Mucosa of stomach (tissue), 1 donor: ENCODE measurements around the gene NF2.

Experiments
- H3K27me3 ChIP-seq: one replicate; pipeline ENCODE4 v1.7.0; 2013; ENCODE audit warnings: mild to moderate bottlenecking, low read length; ENCODE audit not compliant: control insufficient read depth, insufficient read depth
- H3K36me3 ChIP-seq: one replicate; pipeline ENCODE4 v1.7.0; 2013; ENCODE audit warnings: low read length; ENCODE audit not compliant: control insufficient read depth, insufficient read depth
- H3K4me1 ChIP-seq: one replicate; pipeline ENCODE4 v1.7.0; 2013; ENCODE audit warnings: mild to moderate bottlenecking, low read length; ENCODE audit not compliant: control insufficient read depth, insufficient read depth
- H3K4me3 ChIP-seq: one replicate; pipeline ENCODE4 v1.7.0; 2013; ENCODE audit warnings: low read length
- H3K9ac ChIP-seq: one replicate; pipeline ENCODE4 v1.7.0; 2013; ENCODE audit warnings: mild to moderate bottlenecking, low read length, moderate library complexity
- H3K9me3 ChIP-seq: one replicate; pipeline ENCODE4 v1.7.0; 2013; ENCODE audit warnings: mild to moderate bottlenecking, low read length, moderate library complexity; ENCODE audit not compliant: control insufficient read depth
- donor health status: Pancreatic carcinoma.

The NF2 gene

DNA sequence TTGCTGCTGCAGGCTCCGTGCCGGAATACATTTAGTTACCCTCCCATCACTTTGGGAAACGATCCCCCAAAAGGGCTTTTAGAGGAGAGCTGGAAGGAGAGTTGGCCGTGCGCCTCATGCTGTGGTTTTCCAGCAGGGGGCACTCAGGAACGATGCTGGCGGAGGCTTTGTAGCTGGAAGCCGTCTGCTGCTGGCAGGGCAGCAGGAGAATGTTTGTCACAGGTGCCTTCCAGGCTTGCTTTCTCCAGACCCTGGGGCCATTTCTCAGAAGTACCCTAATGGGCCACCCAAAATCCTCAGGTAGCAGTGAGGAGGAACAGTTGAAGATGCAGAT, 86.4 kb downstream of the NF2 start:
- Histone ChIP-seq H3K36me3 (no peaks in the 10 kb centered on the region), H3K4me3 (no peak overlapping the region), H3K9me3 (no peaks in the 10 kb centered on the region), H3K9ac (no peak overlapping the region), H3K4me1 (no peaks in the 10 kb centered on the region), H3K27me3 (no peaks in the 10 kb centered on the region)

- Histone ChIP-seq H3K9me3 (no peaks in the 10 kb centered on the region), H3K36me3 (no peaks in the 10 kb centered on the region)
Measured at GRCh38 chr22:29690476-29690875, 87.0 kb downstream of the NF2 start.

GRCh38 chr22:29691636-29692326, 88.3 kb downstream of the NF2 start:
- H3K4me1 ChIP-seq: no peaks in the 10 kb centered on the region
- no peaks in the 10 kb centered on the region for H3K9me3 ChIP-seq
- no peaks in the 10 kb centered on the region for H3K27me3 ChIP-seq
- H3K9ac ChIP-seq: no peak overlapping the region
- no peak overlapping the region for H3K4me3 ChIP-seq
- H3K36me3 ChIP-seq: no peaks in the 10 kb centered on the region

More at GRCh38 chr22:29690476-29690875, 87.0 kb downstream of the NF2 start:
- H3K27me3 ChIP-seq: no peaks in the 10 kb centered on the region
- no peak overlapping the region for H3K4me3 ChIP-seq
- no peak overlapping the region for H3K9ac ChIP-seq
- H3K4me1 ChIP-seq: no peaks in the 10 kb centered on the region

DNA sequence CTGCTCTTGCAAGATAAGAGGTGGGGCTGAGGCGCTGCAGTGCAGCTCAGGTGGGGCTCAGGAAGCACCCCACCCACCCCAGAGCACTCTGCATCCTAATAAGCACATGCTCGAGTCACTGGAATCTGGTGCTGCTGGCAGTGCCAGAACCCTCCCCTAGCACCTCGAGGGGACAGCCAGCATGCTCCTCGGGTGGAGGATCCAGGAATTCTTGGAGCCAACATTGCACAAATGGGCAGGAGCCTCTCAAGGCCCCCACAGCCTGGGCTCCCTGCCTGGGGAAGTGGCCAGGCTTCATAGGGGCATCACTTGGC, 88.9 kb downstream of the NF2 start:
- H3K4me3 ChIP-seq: no peak overlapping the region
- no peaks in the 10 kb centered on the region for H3K4me1 ChIP-seq
- H3K36me3 ChIP-seq: no peaks in the 10 kb centered on the region
- H3K9ac ChIP-seq: no peak overlapping the region
- H3K27me3 ChIP-seq: no peaks in the 10 kb centered on the region
- H3K9me3 ChIP-seq: no peaks in the 10 kb centered on the region

- no peaks in the 10 kb centered on the region for H3K27me3 ChIP-seq
- H3K36me3 ChIP-seq: no peaks in the 10 kb centered on the region
- H3K9ac ChIP-seq: no peak overlapping the region
- H3K9me3 ChIP-seq: no peaks in the 10 kb centered on the region
- H3K4me1 ChIP-seq: no peaks in the 10 kb centered on the region
- no peak overlapping the region for H3K4me3 ChIP-seq
Measured at GRCh38 chr22:29693161-29693560, 89.7 kb downstream of the NF2 start.

- Histone ChIP-seq H3K36me3 (no peaks in the 10 kb centered on the region), H3K4me1 (no peaks in the 10 kb centered on the region)
Measured at GRCh38 chr22:29693671-29694070, 90.2 kb downstream of the NF2 start.

DNA sequence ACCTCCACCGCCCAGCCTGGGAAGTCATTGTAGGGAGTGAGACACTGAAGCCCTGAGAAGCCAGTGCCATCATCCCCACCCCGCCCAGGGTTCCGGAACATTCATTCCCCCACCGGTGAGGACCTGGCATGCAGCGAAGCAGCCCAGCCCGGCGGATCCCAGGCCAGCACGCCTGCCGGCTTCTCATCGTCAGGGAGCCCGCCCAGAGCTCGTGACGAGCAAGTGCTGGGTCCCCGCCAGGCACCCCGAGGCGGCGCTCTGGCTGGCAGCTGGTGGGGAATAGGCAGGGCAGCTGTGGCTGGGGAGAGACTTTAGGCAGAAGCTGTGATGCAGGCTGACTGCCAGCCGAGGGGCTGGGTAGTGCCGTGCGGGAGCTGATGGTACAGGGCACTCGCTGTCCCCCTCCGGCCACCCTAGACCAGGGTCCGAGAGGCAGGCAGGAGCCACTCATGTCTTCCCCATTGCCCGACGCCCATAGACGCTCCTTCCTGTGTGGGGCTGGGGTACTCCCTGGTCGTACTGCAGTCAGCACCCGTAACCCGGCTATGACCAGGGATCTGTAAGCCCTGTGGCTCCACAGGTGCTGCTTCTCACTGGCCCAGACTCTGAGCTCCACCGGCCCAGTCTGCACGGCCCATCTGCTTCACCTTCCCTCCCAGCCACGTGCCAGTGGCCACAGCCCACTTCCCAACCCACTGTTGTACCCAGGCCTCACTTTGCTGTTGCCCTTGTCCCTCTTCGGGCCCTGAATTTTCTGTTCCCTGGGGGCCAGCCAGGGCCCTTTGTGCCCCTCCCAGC, 91.9 kb downstream of the NF2 start:
- H3K9me3 ChIP-seq: no peaks in the 10 kb centered on the region
- peaks cover 1% of the 10 kb centered on the region for H3K27me3 ChIP-seq
- H3K36me3 ChIP-seq: no peaks in the 10 kb centered on the region
- H3K4me3 ChIP-seq: no peak overlapping the region
- no peaks in the 10 kb centered on the region for H3K4me1 ChIP-seq
- no peak overlapping the region for H3K9ac ChIP-seq

More at GRCh38 chr22:29693671-29694070, 90.2 kb downstream of the NF2 start:
- H3K9ac ChIP-seq: no peak overlapping the region
- H3K4me3 ChIP-seq: no peak overlapping the region
- no peaks in the 10 kb centered on the region for H3K27me3 ChIP-seq
- H3K9me3 ChIP-seq: no peaks in the 10 kb centered on the region

GRCh38 chr22:29697853-29698598, 94.6 kb downstream of the NF2 start:
- H3K4me1 ChIP-seq: peaks cover 23% of the 10 kb centered on the region
- H3K4me3 ChIP-seq: no peak overlapping the region

GRCh38 chr22:29700206-29700899, 96.9 kb downstream of the NF2 start:
- Histone ChIP-seq H3K9ac (no peak overlapping the region), H3K4me1 (peaks cover 37% of the 10 kb centered on the region), H3K4me3 (no peak overlapping the region), H3K9me3 (no peaks in the 10 kb centered on the region), H3K36me3 (no peaks in the 10 kb centered on the region), H3K27me3 (peaks cover 24% of the 10 kb centered on the region)

More at GRCh38 chr22:29697853-29698598, 94.6 kb downstream of the NF2 start:
- Histone ChIP-seq H3K9me3 (no peaks in the 10 kb centered on the region), H3K27me3 (peaks cover 15% of the 10 kb centered on the region), H3K9ac (no peak overlapping the region), H3K36me3 (no peaks in the 10 kb centered on the region)

DNA sequence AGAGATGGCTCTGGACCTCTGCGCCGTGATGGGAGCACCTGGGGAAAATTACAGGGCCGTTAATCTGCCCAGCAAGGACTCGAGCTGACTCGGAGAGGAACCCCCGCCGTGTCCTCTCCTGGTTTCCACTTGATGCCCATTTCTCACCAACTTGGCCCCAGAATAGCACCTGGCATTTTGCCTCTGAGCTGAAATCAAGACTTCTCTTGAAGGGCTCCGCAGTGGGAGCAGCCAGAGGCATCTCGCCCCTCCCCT, 97.4 kb downstream of the NF2 start:
- peaks cover 24% of the 10 kb centered on the region for H3K27me3 ChIP-seq
- H3K4me3 ChIP-seq: no peak overlapping the region
- H3K36me3 ChIP-seq: no peaks in the 10 kb centered on the region
- peaks cover 37% of the 10 kb centered on the region for H3K4me1 ChIP-seq
- no peaks in the 10 kb centered on the region for H3K9me3 ChIP-seq
- no peak overlapping the region for H3K9ac ChIP-seq

DNA sequence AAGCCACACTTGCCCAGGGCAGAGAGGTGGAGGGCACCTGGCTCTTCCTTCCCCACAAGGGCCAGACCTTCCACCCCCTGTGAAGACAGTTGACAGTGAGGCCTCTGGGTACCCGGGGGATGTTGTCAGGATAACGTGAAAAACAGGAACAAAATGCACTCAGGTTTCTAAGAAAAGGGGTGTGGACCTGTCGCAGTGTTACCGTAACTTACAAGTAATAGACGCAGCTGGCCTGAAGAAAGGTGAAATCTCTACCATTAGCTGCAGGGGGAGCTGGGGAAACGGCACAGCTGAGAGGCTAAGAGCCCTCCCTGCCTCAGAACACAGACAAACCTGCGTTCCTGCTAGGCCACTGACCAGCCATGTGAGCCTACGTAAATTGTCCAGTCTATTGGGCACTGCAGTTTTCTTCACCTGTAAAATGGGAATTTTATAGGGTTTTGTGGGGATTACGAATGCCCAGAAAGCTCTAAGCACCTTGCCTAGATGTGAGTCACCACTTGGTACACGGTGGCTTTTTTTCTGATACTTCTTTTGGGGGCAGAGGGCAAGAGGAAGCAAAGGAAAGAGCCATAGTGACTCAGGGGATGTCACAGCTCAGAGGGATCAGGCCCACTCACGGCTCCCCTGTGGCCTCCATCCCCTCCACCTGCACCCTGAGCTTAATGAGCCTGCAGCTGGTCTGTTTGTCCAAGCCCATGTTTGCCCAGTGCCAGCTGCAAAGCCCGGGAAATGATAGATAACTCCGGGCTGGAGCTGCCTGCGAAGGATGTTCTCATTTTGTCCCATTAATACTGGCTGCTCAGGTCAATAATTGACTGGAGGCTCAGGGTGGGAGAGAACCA, 97.9 kb downstream of the NF2 start:
- H3K27me3 ChIP-seq: peaks cover 26% of the 10 kb centered on the region
- H3K4me3 ChIP-seq: no peak overlapping the region
- peaks cover 37% of the 10 kb centered on the region for H3K4me1 ChIP-seq
- no peaks in the 10 kb centered on the region for H3K36me3 ChIP-seq
- H3K9me3 ChIP-seq: no peaks in the 10 kb centered on the region
- no peak overlapping the region for H3K9ac ChIP-seq
